DND-41 (cell line): ENCODE measurements around the gene ENSA.

Experiments
- CTCF ChIP-seq: IDR thresholded peaks from 2 replicates; pipeline ENCODE4 v1.5.1; 2012; ENCODE audit warnings: borderline replicate concordance, low read length, moderate library complexity, mild to moderate bottlenecking; ENCODE audit not compliant: poor library complexity, severe bottlenecking; ENCODE audit errors: extremely low read depth
- EZH2 ChIP-seq: IDR thresholded peaks from 3 replicates; pipeline ENCODE4 v1.6.1; 2012; ENCODE audit warnings: borderline replicate concordance, low read depth, mild to moderate bottlenecking, moderate library complexity, low read length, inconsistent platforms; ENCODE audit not compliant: severe bottlenecking

GRCh38 chr1:150660584-150660983, 31.2 kb upstream of the ENSA start:
- no peak for TF ChIP-seq CTCF
- no peak for TF ChIP-seq EZH2
